ENCODE results near the gene C16orf90.
"Not testable (repeated sequence)": the region's sequence is repeated elsewhere in the genome, so short reads cannot be mapped to it uniquely, and the experiment has no call there.

The C16orf90 gene

DNA sequence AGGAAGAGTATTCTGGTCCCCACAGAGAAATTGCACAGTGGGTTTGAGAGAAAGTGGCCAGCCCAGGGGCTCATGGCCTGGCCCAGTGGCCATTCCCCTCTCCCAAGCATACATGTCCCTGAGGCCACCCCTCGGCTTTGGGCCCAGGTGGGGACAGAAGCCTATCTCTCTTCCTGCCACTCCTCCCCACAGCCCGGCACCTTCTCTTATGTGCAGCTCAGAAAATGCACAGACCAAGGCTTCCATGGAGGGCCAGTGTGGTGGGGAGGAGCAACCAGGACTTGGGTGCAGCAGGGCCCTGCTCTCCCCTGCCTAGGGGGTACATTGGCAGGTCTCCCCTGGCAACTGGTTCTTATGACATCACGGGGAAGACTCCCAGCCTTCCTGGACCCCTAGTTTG lies at the start of gene C16orf90:
Gene C16orf90 (minus strand): TSS at position 314 of the 400 bp plus-strand sequence. CDS start 68 bp downstream, at position 246.
- Mint-ChIP-seq H3K9me3 (no peaks in the 10 kb centered on the region), H3K36me3 (ENCODE audit: low read depth) (no peaks in the 10 kb centered on the region), H3K4me1 (ENCODE audit: low read depth) (peaks cover 12% of the 10 kb centered on the region), H3K27me3 (no peaks in the 10 kb centered on the region), H3K27ac (no peak within 1 kb of the TSS), H3K4me3 (no peak within 1 kb of the TSS)

GRCh38 chr16:3542601-3543373 lies 47.5 kb upstream of the C16orf90 start:
- H3K9me3 Mint-ChIP-seq = no peaks in the 10 kb centered on the region
- no peak overlapping the region for H3K4me3 Mint-ChIP-seq
- peaks cover 5% of the 10 kb centered on the region for H3K36me3 Mint-ChIP-seq (ENCODE audit: low read depth)
- no peaks in the 10 kb centered on the region for H3K27me3 Mint-ChIP-seq
- H3K27ac Mint-ChIP-seq = no peak overlapping the region
- no peaks in the 10 kb centered on the region for H3K4me1 Mint-ChIP-seq (ENCODE audit: low read depth)

DNA sequence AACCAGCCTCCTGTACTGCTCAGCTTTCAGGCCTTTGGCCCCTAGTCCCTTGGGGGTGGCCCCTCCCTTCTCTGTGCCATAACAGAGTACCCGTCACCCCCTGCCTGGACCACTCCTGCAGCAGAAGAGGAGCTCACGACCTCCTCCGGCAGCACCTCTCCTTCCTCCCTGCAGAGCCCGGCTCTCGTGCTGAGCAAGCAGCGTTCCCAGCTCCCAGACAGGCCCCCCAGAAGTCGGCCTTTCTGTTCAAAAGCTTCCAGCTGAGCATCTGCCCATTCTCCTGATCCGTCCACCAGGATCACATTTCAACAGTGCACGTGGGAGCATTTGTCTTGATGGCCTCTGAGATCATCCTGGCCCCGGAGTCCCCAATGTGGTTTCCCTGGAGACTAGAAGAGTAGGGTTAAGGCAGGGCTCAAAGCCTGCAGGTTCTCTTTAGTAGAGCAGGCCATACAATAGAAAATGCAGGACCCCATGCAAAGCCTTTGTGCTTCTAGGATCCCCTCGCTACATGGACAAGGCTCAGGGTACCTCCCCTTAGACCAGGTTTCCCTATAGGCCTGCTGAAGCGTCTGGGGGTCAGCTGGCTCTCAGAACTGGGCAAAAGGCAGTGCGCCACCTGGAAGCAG lies 46.4 kb upstream of the C16orf90 start:
- no peak overlapping the region for H3K27ac Mint-ChIP-seq
- no peaks in the 10 kb centered on the region for H3K4me1 Mint-ChIP-seq (ENCODE audit: low read depth)
- H3K4me3 Mint-ChIP-seq = no peak overlapping the region
- H3K36me3 Mint-ChIP-seq (ENCODE audit: low read depth) = peaks cover 5% of the 10 kb centered on the region
- no peaks in the 10 kb centered on the region for H3K27me3 Mint-ChIP-seq
- no peaks in the 10 kb centered on the region for H3K9me3 Mint-ChIP-seq

- Mint-ChIP-seq H3K4me3 (no peak overlapping the region), H3K36me3 (ENCODE audit: low read depth) (peaks cover 5% of the 10 kb centered on the region), H3K4me1 (ENCODE audit: low read depth) (no peaks in the 10 kb centered on the region), H3K9me3 (no peaks in the 10 kb centered on the region), H3K27me3 (no peaks in the 10 kb centered on the region), H3K27ac (no peak overlapping the region)
Observed at GRCh38 chr16:3538222-3538621, 42.9 kb upstream of the C16orf90 start.

GRCh38 chr16:3536851-3537250 lies 41.6 kb upstream of the C16orf90 start:
- Mint-ChIP-seq H3K4me1 (ENCODE audit: low read depth) (no peaks in the 10 kb centered on the region), H3K9me3 (no peaks in the 10 kb centered on the region), H3K27ac (no peak overlapping the region), H3K27me3 (no peaks in the 10 kb centered on the region), H3K36me3 (ENCODE audit: low read depth) (peaks cover 11% of the 10 kb centered on the region), H3K4me3 (no peak overlapping the region)

GRCh38 chr16:3536271-3536731 lies 41.0 kb upstream of the C16orf90 start:
- no peaks in the 10 kb centered on the region for H3K9me3 Mint-ChIP-seq
- H3K27ac Mint-ChIP-seq = no peak overlapping the region
- no peak overlapping the region for H3K4me3 Mint-ChIP-seq
- H3K27me3 Mint-ChIP-seq = no peaks in the 10 kb centered on the region
- no peaks in the 10 kb centered on the region for H3K4me1 Mint-ChIP-seq (ENCODE audit: low read depth)
- H3K36me3 Mint-ChIP-seq (ENCODE audit: low read depth) = peaks cover 11% of the 10 kb centered on the region

DNA sequence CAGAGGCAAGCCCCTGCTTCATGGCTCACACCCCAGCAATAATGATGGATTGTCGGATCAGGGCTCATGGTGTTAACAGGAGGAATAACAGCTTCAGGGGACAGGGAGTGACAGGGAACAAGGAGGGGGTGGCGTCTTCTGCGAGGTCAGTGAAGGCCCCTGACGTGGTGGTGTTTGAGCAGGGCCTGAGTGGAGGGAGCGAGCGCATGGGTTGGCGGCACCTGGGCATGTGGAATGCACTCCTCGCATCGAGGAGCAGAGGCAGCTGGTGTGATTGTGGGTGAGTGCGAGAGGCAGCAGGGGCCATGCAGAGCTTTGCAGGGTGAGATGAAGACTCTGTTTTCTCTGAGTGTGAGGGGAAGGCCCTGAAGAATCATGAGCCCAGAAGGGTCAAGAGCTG lies 38.8 kb upstream of the C16orf90 start:
- H3K4me1 Mint-ChIP-seq (ENCODE audit: low read depth) = no peaks in the 10 kb centered on the region
- H3K4me3 Mint-ChIP-seq = no peak overlapping the region
- H3K27ac Mint-ChIP-seq = no peak overlapping the region
- H3K36me3 Mint-ChIP-seq (ENCODE audit: low read depth) = peaks cover 6% of the 10 kb centered on the region
- H3K9me3 Mint-ChIP-seq = no peaks in the 10 kb centered on the region
- H3K27me3 Mint-ChIP-seq = no peaks in the 10 kb centered on the region

GRCh38 chr16:3532741-3533140 lies 37.5 kb upstream of the C16orf90 start:
- Mint-ChIP-seq H3K36me3 (ENCODE audit: low read depth) (peaks cover 11% of the 10 kb centered on the region), H3K4me1 (ENCODE audit: low read depth) (no peaks in the 10 kb centered on the region), H3K9me3 (no peaks in the 10 kb centered on the region), H3K4me3 (no peak overlapping the region), H3K27me3 (no peaks in the 10 kb centered on the region), H3K27ac (no peak overlapping the region)

DNA sequence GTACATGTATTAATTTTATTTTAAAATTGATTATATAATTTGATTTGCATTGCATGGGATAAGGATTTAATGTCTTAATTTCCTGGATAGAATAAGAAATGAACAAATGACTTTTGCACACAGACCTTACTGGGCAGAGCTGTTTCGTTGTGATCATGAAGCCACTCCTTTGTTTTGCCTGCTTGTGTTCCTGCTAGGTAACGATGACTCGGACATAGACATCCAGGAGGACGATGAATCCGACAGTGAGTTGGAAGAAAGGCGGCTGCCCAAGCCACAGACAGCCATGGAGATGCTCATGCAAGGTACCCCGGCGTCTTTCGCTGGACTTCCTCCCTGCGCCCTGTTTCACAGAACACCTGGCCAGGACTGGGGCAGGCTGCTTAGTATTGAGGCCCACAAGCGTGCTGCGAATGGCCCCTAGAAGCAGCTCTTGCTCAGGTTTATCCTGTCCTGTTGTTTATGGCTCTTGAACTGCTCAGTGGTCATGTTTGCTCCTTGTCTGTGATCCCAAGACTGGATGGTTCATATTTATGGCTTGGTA lies 35.2 kb upstream of the C16orf90 start:
- H3K27me3 Mint-ChIP-seq = no peaks in the 10 kb centered on the region
- H3K36me3 Mint-ChIP-seq (ENCODE audit: low read depth) = peaks cover 11% of the 10 kb centered on the region
- no peak overlapping the region for H3K27ac Mint-ChIP-seq
- H3K9me3 Mint-ChIP-seq = no peaks in the 10 kb centered on the region
- H3K4me3 Mint-ChIP-seq = no peak overlapping the region
- no peaks in the 10 kb centered on the region for H3K4me1 Mint-ChIP-seq (ENCODE audit: low read depth)

DNA sequence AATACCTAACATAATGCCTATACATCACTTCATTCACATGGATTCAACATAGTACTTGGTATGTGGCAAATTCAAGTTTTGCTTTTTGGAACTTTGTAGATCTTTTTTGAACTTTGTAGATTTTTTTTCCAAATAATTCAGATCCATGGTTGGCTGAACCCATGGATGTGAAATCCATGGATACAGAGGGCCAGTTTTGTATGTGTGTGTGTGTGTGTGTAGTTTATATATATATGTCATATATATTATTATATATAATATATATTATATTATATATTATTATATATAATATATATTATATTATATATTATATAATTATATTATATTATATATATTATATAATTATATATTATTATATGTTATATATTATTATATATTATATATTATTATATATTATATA lies 33.9 kb upstream of the C16orf90 start:
- no peak overlapping the region for H3K27ac Mint-ChIP-seq
- H3K27me3 Mint-ChIP-seq = no peaks in the 10 kb centered on the region
- peaks cover 18% of the 10 kb centered on the region for H3K36me3 Mint-ChIP-seq (ENCODE audit: low read depth)
- no peaks in the 10 kb centered on the region for H3K4me1 Mint-ChIP-seq (ENCODE audit: low read depth)
- no peaks in the 10 kb centered on the region for H3K9me3 Mint-ChIP-seq
- no peak overlapping the region for H3K4me3 Mint-ChIP-seq

DNA sequence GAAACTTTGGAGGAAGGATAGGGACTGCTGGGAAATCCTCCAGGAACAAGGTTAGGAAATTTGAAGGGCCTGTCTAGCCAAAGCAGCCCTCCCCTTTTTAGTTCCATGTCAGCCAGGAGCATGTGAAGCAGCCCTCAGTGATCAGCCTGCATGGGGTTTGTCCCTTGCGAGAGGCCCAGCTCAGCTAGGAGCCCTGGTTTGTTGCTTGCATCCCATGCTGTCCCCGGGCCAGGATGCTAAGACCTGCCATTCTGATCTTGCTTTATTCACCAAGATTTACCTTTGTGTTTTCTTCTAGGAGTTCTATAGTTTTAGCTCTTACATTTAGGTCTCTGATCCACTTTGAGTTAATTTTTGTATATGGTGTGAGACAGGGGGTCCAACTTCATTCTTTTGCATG lies 33.1 kb upstream of the C16orf90 start:
- Mint-ChIP-seq H3K4me3 (no peak overlapping the region), H3K27me3 (no peaks in the 10 kb centered on the region), H3K36me3 (ENCODE audit: low read depth) (peaks cover 19% of the 10 kb centered on the region), H3K27ac (no peak overlapping the region), H3K4me1 (ENCODE audit: low read depth) (no peaks in the 10 kb centered on the region), H3K9me3 (no peaks in the 10 kb centered on the region)

GRCh38 chr16:3527216-3527829 lies 32.0 kb upstream of the C16orf90 start:
- not testable (repeated sequence) for H3K4me1 Mint-ChIP-seq (ENCODE audit: low read depth); H3K9me3 Mint-ChIP-seq; H3K27me3 Mint-ChIP-seq; H3K27ac Mint-ChIP-seq; H3K4me3 Mint-ChIP-seq
- peaks cover 22% of the 10 kb centered on the region for H3K36me3 Mint-ChIP-seq (ENCODE audit: low read depth)

DNA sequence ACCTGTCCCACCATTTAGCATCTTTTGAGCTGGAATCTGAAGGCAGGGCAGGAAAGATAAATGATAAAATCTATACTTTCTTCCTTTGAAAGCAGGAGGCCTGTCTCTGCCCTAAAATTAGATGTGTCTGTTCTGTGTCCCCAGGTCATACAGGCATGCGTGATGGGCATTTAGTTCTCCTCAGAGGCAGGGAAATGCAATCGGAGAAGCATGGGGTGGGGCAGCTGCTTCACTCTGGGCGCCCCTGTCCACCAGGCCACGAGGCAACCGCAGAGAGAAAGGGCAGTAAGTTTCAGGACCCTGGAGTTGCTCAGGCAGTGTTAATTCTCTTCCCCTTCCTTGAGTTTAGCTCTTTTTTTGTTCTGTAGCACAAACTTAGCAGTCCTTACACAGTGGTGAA lies 30.7 kb upstream of the C16orf90 start:
- no peaks in the 10 kb centered on the region for H3K27me3 Mint-ChIP-seq
- H3K36me3 Mint-ChIP-seq (ENCODE audit: low read depth) = peaks cover 24% of the 10 kb centered on the region
- H3K4me1 Mint-ChIP-seq (ENCODE audit: low read depth) = no peaks in the 10 kb centered on the region
- H3K9me3 Mint-ChIP-seq = no peaks in the 10 kb centered on the region
- no peak overlapping the region for H3K27ac Mint-ChIP-seq
- no peak overlapping the region for H3K4me3 Mint-ChIP-seq

- no peak overlapping the region for H3K4me3 Mint-ChIP-seq
- H3K27me3 Mint-ChIP-seq = no peaks in the 10 kb centered on the region
- no peaks in the 10 kb centered on the region for H3K9me3 Mint-ChIP-seq
- peaks cover 38% of the 10 kb centered on the region for H3K36me3 Mint-ChIP-seq (ENCODE audit: low read depth)
- no peaks in the 10 kb centered on the region for H3K4me1 Mint-ChIP-seq (ENCODE audit: low read depth)
- H3K27ac Mint-ChIP-seq = no peak overlapping the region
Observed at GRCh38 chr16:3523281-3523680, 28.0 kb upstream of the C16orf90 start.

DNA sequence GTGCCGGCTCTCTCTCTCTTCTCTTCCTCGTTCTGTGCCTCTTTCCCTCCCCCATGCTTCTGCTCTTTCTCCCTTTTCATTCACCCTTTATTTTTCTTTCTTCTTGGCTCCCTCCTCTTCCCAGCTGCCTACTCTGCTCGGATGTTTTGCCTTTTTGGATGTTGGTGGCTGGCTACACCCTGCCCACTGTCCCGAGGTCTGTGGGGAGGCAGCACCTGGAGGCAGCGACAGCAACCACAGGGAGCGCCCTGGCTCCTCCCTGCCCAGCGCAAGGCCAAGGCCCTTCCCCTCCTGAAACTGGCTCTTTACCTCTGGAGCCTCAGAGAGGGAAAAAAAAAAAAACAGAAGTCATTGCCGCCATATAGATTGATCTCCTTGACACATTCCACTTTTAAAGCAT lies 25.6 kb upstream of the C16orf90 start:
- peaks cover 49% of the 10 kb centered on the region for H3K36me3 Mint-ChIP-seq (ENCODE audit: low read depth)
- no peaks in the 10 kb centered on the region for H3K27me3 Mint-ChIP-seq
- H3K4me3 Mint-ChIP-seq = no peak overlapping the region
- H3K9me3 Mint-ChIP-seq = no peaks in the 10 kb centered on the region
- H3K27ac Mint-ChIP-seq = no peak overlapping the region
- H3K4me1 Mint-ChIP-seq (ENCODE audit: low read depth) = no peaks in the 10 kb centered on the region

Measured in stimulated activated naive CD8-positive, alpha-beta T cell treated with anti-CD3 and anti-CD28 coated beads, Interleukin-15, Interleukin-2, amounts not matched to agents 100 ng/mL and 50 ng/mL, for 24 hours (primary cell).